Measurements from ENCODE around the gene SRRM4. TPM values are rescaled to one million over a fixed set of nuclear protein-coding genes. Genes with fewer than 3 reads are reported as not detected.

Gene SRRM4
- total and polyA plus RNA-seq, 10 of the 15 experiments (the other 5 are each of a cell fraction or from before 2014, with no cell fraction given) = under 0.01 to 0.01 TPM; not detected in 8

- Histone ChIP-seq H3K27ac (ENCODE audit: control insufficient read depth, insufficient read depth) (no peak overlapping the region), H3K9ac (ENCODE audit: control insufficient read depth, insufficient read depth, low read length) (no peak overlapping the region), H3K27me3 (replicated peaks in 1 of 2; ENCODE audit: control insufficient read depth in 2 of 2, insufficient read depth in 2 of 2, low read length in 1 of 2) (no peaks in the 10 kb centered on the region), H4K20me1 (ENCODE audit: control insufficient read depth, insufficient read depth) (no peaks in the 10 kb centered on the region), H3K4me1 (ENCODE audit: control insufficient read depth, insufficient read depth, low read length) (no peaks in the 10 kb centered on the region), H3K9me3 (replicated peaks; ENCODE audit: control insufficient read depth, insufficient read depth, low read length) (no peaks in the 10 kb centered on the region), H3K4me3 (no peak overlapping the region), H2AFZ (ENCODE audit: control insufficient read depth, low read depth, low read length) (no peak overlapping the region), H3K4me2 (ENCODE audit: control insufficient read depth, insufficient read depth) (no peak overlapping the region), H3K36me3 (ENCODE audit: control insufficient read depth in 2 of 2, insufficient read depth in 2 of 2, low read length in 1 of 2) (no peaks in the 10 kb centered on the region), H3K79me2 (ENCODE audit: control insufficient read depth, insufficient read depth, low read length) (no peaks in the 10 kb centered on the region)
- ChIA-PET POLR2A (no interaction called here), RAD21 (ENCODE audit: unreplicated experiment) (no interaction called here), CTCF (no interaction called here), SMC1A (ENCODE audit: uncharacterized antibody, unreplicated experiment) (interaction anchor here (1.3 kb wide), 1 partner anchor 300 kb away, joined by 5 read pairs; no protein-coding TSS in a partner anchor)
- DNase-seq (ENCODE audit: low read depth, low spot score) (no peak), ATAC-seq (no peak), FAIRE-seq (no peak)
- intact Hi-C loops (cut with micrococcal nuclease; ENCODE audit: unreplicated experiment) = loop anchor here (10.0 kb wide), 1 partner anchor 431 kb away; no protein-coding TSS in a partner anchor
- in situ Hi-C loops (cut with MboI) = no loop called here
- TF ChIP-seq NR2C2 (IDR thresholded peaks at IDR 0.05; ENCODE audit: borderline replicate concordance, control insufficient read depth, insufficient read length, low read depth) = no peak
- TF ChIP-seq WRNIP1 (IDR thresholded peaks at IDR 0.05; ENCODE audit: borderline replicate concordance, low read depth, low read length) = no peak
- TF ChIP-seq NFYA (IDR thresholded peaks at IDR 0.05; ENCODE audit: borderline replicate concordance, low read depth, low read length) = no peak
- TF ChIP-seq, protein P1, sequence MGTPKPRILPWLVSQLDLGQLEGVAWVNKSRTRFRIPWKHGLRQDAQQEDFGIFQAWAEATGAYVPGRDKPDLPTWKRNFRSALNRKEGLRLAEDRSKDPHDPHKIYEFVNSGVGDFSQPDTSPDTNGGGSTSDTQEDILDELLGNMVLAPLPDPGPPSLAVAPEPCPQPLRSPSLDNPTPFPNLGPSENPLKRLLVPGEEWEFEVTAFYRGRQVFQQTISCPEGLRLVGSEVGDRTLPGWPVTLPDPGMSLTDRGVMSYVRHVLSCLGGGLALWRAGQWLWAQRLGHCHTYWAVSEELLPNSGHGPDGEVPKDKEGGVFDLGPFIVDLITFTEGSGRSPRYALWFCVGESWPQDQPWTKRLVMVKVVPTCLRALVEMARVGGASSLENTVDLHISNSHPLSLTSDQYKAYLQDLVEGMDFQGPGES (IDR thresholded peaks at IDR 0.05) = no peak
- no peak for TF ChIP-seq TCF12 (IDR thresholded peaks at IDR 0.05; ENCODE audit: low read depth, low read length)
- TF ChIP-seq, protein P2, sequence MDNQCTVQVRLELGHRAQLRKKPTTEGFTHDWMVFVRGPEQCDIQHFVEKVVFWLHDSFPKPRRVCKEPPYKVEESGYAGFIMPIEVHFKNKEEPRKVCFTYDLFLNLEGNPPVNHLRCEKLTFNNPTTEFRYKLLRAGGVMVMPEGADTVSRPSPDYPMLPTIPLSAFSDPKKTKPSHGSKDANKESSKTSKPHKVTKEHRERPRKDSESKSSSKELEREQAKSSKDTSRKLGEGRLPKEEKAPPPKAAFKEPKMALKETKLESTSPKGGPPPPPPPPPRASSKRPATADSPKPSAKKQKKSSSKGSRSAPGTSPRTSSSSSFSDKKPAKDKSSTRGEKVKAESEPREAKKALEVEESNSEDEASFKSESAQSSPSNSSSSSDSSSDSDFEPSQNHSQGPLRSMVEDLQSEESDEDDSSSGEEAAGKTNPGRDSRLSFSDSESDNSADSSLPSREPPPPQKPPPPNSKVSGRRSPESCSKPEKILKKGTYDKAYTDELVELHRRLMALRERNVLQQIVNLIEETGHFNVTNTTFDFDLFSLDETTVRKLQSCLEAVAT (IDR thresholded peaks at IDR 0.05) = no peak
- no peak for TF ChIP-seq SP1 (IDR thresholded peaks at IDR 0.05; ENCODE audit: low read depth, low read length)
- no peak for TF ChIP-seq SREBF2 (IDR thresholded peaks at IDR 0.05; ENCODE audit: low read length)
- WGBS (ENCODE audit: insufficient coverage, insufficient replicate concordance, low lambda C conversion rate, missing lambda C conversion rate) = 0% methylated on average over 2 of the region's 3 CpGs
- no TSS peak for BruUV-seq (replicated peaks)
Measured at GRCh38 chr12:119114294-119114693, 133.0 kb downstream of the SRRM4 start.
